Measurements from ENCODE around the gene PDE6B.

DNA sequence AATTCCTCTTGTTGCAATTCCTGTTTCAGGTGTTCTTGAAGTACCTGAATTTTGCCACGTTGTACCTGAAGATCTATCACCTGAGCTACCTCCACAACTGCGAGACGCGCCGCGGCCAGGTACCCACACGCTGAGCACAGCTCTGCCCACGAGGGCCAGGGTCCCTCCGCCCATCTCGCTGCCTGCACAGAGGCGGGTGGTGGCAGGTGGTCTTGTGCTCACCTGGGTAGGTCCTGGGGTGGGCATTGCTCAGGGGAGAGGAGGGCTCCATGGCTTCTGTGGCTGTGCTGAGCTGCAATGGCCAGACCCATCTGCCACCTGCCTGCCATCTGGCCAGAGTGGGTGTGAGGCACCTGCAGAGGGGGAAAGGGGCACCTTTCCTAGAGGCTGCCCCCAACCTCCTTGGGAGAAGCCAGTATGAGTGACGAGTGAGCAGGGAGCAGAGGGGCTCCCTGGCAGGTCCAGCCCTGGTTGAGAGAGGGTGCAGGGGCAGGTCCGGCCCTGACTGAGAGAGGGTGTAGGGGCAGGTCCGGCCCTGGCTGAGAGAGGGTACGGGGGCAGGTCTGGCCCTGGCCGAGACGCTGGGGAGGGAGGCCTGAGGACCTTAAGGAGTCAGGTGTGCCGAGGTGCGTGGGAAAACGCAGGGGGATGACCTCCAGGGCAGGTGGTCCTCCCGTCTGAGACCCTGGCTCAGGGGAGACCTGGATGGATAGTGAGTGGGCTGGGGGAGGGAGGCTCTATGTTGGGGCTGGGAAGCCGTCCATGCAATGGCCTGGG is 10.7 kb downstream of the PDE6B start:
- TF ChIP-seq, protein P1, sequence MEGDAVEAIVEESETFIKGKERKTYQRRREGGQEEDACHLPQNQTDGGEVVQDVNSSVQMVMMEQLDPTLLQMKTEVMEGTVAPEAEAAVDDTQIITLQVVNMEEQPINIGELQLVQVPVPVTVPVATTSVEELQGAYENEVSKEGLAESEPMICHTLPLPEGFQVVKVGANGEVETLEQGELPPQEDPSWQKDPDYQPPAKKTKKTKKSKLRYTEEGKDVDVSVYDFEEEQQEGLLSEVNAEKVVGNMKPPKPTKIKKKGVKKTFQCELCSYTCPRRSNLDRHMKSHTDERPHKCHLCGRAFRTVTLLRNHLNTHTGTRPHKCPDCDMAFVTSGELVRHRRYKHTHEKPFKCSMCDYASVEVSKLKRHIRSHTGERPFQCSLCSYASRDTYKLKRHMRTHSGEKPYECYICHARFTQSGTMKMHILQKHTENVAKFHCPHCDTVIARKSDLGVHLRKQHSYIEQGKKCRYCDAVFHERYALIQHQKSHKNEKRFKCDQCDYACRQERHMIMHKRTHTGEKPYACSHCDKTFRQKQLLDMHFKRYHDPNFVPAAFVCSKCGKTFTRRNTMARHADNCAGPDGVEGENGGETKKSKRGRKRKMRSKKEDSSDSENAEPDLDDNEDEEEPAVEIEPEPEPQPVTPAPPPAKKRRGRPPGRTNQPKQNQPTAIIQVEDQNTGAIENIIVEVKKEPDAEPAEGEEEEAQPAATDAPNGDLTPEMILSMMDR (IDR thresholded peaks at IDR 0.05): no peak
- no peak for TF ChIP-seq ZFX (IDR thresholded peaks at IDR 0.05; ENCODE audit: borderline replicate concordance)
